HPDE6-E6E7 (cell line): ENCODE measurements around the gene CNOT6L.
A peak's percentile ranks its signal among the peaks of the same experiment; 100 is the strongest.

ENCODE experiments used
- DNase-seq: peaks from one replicate; pipeline ENCODE4 v3.0.0; 2011; ENCODE audit warnings: missing footprints; ENCODE audit errors: extremely low spot score

The CNOT6L gene

DNA sequence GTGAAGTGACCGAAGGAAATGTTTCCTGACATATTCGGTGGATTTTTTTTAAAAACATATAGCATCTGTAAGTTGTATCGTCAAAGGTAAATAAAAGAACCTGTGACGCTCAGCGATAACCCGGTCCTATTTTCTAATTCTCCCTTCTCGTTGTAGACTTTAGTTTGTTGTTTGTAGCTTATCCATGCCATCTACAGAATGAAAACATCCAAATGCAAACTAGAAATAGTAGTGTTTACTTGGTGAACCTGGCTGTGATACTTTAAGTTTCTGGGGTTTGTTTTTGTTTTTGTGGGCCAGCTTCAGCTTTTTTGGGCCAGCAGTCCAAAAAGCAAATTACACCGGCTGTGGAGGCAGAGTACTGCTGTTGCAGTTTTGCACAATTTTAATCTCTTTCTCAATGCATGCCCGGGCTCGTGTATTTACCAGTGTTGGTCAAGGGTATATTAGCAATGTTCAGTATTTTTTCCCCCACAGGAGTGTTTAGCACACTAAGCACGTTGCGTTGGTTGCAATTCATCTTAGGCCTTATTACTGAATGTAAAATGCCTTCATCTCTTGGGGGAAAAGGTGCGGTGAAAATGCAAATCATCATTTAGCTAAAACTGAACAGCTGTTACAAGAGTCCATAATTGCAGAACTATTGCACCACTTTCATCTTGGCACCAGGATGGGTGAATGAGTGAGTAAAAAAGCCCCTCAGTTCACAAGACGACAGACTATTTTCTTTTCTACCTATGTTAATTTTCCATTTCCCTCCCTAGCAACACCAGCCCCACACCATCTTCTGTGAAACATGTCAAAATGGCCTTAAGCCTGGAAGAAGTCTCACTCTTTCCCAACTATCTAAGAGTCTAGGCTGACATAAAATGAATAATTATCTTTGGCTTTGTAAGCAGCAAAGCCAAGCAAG is 1.7 kb upstream of the CNOT6L start:
- no peak for DNase-seq

DNA sequence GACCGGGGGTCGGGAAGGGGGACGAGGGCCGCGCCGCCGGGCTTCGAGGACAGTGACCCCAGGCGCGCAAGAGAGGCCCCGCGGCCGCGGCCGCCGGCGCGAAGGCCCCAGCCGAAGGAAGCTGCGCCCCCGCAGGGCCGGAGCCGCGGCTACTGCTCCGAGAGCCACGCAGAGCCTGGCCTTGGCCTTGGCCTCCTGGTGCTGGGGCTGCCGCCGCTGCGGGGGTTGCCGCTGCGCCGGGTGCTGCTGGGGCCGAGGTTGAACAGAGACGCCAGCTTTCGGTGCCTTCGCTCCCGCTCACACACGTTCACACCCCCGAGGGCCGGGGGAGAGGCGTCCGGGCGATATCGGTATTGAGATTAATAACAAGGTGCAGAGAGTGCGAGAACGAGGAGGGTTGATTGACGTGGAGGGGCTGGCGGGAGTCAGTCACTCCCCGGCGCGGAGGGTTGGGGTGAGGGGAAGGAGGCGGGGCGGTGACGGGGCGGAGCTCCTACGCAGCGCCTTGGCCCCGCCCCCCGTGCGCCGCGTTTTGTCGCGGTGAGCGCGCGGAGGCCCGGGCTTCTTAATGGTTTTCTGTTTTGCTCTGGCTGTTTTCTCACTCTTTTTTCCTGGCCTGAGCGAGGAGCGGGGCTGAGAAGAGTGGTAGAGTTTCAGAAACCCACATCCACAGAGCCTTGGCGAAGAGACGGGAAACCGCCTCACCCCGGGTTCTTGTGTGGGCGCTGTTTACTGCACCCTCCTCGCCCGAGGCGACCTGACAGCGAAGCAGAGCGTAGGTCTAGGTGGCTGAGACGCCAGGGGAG is 878 bp upstream of the CNOT6L start:
- DNase-seq, result peak; percentile 84

DNA sequence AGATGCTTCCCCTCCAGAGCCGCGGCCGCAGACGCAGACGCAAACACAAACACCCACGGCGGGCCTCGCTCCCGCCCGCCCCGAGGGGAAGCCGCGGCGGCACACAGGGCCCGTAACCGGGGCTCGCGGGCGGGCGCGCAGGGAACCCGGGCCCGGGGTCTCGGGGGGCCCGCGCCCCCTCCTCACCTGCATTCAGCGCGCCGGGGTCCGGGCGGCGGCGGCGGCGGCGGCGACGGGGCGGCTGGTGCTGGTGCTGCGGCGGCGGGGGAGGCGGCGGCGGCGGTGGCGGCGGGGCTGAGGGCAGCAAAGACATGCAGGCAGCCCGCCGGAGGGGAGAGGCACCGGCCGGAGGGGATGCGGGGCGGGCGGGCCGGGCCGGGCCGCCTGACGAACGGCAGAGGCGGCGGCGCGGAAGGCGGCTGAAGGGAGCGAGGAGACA is 255 bp upstream of the CNOT6L start:
- DNase-seq, result no peak

DNA sequence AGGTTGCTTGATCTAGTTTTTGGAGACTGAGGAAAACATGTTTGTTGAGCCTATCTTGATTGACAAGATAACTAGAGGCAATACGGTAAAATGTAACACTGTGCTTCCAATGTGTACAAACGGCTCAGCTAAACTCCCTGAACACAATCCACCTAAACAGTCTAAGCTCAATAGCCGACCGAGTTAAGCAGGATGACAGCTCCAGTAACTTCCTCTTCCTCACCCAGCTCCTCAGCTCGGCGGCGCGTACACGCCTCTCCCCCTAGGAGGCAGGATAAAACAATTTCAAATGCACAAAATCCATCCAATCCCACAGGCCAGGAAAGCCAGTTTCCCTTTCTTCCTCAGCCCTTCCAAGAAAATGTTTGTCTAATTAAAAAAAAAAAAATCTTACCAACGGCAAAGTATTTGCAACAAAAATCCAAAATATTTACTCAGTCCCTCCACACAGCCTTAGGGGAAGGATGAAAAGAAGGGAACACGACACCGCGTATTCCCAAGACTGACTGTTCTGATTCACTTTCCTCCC is 1.0 kb downstream of the CNOT6L start:
- DNase-seq, result peak; percentile 79

DNA sequence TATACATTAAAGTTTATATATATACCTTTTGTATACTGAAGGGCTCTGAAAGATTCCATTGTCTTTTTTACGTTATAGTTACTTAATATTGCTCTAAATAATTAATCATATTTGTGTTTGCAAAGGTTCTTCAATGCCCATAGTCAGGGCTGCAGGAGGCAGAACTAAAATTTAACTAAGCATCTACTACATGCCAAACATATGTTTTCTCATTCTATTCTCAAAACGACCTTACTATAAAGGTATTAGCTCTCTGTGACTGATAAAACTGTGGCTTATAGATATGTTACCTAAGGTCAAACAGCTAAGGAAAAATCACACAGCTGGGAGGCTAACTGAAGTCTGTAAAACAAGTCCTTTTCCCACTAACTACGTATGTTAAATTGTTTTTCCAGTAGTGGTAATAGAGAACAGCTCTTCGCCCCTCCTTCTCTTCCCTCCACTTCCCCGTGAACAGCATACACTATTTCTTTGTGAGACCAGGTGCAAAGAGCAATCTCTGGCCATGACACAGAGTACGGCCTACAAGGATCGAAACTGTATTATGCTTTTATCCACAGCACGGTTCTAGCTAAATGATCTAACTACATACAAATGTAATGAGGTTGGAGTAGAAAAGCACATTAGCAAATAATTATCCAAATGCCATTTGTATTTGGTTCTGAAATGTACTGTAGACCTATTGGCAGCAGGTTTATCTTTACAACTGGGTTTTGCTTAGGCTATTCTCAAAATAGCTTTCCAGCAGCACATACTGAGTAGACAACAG is 1.7 kb downstream of the CNOT6L start:
- DNase-seq, result no peak

DNA sequence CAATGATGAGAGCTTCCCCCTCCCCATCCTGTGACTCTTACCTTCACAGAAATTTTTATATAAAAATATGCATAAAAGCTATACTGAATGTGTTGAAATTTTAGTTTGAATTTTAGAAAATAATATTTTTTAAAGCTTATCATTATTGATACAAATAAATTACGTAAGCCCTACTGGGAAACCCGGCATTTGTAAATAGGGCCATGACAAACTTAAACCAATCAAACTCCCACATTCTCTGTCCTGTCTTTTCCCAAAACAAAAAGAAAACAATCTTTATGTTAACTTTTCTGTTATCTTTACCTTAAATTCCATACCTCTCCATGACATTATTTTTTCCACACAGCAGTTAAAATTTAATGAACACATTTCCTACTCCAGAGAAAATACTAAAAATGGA is 2.6 kb downstream of the CNOT6L start:
- DNase-seq, result no peak

DNA sequence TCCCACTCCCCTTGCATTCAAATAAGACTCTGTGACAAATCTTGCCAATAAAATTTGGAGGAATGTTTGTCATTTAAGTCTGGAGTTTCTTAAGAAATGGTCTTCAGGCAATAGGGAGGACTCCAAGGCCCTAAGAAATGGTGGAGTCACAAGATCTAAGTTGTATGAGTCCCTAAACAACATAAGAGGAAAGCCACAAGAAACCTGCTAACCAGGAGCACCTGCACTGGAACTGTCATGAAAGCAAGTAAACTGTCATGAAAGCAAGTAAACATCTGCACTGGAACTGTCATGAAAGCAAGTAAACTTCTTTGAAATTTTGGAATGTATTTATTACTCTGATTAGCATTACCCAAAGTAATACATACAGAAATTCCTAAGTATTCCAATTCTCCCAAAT is 3.5 kb downstream of the CNOT6L start:
- no peak for DNase-seq

DNA sequence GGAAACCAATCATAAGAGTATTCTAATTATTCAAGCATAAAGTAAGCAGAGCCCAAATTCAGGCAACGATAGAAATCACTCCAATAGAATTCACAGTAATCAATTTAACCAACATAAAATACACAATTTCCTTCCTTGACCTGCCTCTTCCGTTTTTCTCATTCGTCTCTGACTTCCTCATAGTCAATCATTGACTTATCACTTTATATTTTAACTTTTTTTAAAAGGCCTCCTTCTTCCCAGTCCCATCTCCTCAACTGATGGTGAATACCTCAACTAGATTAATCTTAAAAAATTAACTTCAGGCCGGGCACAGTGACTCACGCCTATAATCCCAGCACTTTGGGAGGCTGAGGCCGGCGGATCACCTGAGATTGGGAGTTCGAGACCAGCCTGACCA is 13.3 kb downstream of the CNOT6L start:
- no peak for DNase-seq

DNA sequence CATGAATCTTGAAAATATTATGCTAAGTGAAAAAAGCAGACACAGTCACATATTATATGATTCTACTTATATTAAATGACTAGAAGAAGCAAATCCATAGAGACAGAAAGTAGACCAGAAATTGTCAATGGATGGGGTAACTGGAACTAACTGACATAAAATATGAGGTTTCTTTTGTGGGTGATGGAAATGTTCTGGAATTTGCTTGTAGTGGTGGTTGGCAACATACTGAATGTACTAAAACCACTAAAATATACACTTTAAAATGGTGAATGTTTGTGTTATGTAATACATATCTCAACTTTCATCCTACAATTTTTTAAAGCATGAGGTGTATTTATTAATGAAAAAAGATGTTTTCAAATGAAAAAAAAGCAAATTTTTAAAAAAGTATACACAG is 14.7 kb downstream of the CNOT6L start:
- DNase-seq, result no peak

DNA sequence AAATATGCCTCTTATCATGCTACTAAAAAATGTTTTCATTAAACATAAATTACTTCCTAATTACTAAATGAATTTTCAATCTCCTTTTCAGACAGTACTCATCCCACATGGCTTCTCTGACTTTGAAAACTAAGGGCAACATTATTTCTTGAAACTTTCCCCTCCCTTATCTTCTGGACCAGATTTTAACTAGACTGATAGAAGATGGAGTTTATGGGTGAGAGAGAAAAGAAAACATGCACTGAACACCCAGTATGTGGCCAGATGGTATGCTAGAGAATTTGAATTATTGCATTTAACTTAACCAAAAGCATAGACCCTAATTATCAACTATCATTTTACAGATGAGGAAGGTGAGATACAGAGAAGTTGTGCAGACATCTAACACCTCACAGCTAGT is 16.8 kb downstream of the CNOT6L start:
- DNase-seq, result no peak

DNA sequence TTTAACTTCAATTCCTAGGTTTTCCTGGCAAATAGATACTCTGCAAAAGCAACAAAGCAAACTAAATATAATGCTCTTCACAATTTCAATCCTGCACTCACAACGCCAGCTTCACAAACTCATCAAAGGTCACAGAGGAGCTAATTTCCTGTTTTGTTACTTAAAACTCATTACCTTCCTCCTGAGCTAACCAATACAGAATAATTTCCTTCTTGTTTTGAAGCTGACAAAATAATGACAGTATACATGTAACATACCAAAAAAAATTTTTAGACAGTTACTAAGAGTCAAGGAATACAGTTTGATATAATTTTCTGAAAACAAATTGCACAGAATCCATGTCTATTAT is 17.9 kb downstream of the CNOT6L start:
- DNase-seq, result no peak

DNA sequence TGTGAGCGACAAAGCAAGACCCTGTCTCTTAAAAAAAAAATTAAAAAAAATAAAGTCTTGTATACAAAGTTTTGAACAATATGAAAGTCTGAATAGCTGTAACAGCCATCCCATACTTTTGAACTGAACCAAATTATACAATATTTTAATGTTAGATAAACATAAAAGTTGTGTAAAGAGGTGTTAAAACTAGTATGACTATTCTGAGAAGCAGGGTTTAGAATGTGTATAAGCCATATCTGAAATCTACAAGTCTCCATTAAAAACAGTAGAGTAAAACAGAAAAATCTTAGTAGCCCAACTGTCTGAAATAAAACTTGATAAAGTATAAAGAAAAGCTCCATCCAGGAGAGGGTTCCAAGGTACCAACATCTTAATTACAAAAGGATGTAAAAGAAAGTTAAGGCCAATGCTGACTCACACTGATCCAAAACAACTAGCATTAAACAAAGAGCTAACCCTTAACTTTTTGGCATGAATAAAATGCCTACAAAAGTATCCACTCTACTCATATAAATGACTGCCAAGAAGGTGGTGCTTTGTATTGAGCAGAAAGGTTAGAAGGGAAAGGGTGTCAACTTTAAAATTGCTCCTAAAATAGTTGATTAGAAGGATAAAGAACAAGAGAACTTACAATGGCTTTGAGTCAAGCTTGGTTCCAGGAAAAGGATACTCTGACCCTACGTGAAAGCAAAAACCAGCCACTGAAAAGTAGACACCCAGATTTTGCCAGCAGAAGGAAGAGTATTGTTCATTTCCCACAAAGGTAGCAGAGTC is 18.5 kb downstream of the CNOT6L start:
- DNase-seq, result no peak

DNA sequence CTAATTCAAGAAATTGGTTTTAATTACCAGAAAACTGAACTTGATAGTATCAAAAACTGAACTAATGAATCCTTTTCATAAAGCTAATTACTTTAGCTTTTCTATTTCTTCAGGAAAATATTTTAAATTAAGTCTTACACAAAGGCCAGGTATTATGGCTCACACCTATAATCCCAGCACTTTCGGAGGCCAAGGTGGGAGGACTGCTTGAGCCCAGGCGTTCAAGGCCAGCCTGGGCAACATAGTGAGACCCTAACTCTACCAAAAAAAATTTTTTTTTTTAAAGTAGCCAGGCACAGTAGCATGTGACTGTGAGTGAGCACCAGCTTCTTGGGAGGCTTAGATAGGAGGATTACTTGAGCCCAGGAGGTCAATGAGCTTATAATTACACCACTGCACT is 19.1 kb downstream of the CNOT6L start:
- DNase-seq, result no peak

DNA sequence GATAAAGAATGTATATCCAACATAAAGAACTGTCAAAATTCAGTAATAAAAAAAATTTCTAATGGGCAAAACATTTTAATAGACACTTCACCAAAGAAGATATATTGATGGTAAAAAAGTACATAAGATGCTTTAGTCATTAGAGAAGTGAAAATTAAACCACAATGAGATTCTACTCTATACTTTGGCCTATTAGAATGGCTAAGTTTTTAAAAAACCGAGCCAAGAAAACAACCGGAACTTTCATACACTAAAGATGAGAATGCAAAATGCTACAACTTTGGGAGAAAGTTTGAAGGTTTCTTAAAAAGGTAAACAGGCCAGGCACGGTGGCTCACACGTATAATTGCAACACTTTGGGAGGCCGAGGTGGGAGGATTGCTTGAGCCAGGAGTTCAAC is 20.8 kb downstream of the CNOT6L start:
- DNase-seq, result no peak

DNA sequence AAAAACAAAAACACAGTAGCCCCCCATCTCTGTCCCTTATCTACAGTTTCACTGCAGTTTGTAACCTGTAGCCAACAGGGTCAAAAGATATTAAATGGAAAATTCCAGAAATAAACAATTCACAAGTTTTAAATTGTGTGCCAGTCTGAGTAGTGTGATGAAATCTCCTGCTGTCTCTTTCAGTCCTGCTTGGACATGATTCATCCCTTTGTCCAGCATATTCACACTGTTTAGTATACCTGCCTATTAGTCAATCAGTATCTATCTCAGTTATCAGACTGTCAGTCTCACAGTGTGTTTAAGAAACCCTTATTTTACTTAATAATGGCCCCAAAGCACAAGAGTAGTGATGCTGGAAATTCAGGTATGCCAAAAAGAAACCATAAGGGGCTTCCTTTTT is 21.9 kb downstream of the CNOT6L start:
- peak; percentile 73 for DNase-seq

DNA sequence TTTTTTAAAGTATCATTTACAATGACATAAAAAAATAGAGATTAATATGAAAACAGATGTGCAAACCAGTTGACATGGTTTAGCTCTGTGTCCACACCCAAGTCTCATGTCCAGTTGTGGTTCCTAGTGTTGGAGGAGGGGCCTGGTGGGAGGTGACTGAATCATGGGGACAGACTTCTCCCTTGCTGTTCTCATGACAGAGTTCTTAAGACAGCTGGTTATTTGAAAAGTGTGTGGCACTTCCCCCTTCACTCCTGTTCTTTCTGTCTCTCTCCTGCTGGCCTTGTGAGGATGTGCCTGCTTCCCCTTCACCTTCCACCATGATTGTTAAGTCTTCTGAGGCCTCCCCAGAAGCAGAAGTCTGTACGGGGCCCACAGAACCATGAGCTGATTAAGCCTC is 23.8 kb downstream of the CNOT6L start:
- DNase-seq, result no peak

DNA sequence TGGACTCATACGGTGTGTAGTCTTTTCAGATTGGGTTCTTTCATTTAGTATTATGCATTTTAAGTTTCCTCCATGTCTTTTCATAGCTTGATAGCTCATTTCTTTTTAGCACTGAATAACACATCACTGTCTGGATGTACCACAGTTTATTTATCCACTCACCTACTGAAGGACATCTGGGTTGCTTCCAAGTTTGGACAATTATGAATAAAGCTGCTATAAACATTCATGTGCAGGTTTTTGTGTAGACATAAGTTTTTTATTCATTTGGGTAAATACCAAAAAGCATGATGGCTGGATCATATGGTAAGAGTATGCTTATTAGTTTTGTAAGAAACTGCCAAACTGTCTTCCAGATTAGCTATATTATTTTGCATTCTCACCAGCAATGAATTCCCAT is 29.0 kb downstream of the CNOT6L start:
- no peak for DNase-seq

DNA sequence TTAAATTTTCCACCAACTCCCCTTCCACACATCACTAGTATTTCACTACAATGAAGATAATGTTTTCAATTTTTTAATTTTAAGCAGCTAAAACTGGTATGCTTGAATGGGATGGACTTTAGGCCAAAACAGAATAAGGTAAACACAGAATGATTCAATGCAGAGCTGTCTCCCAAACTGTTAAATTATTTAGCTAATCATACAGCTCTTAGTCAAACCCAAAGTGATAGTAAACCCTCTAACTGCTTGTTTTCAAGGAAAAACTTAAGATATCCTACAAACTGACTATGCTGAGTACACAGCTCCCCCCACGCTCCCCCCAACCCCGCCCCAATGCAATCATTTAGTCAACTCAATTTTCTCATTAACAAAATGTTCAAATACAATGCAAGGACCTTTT is 30.2 kb downstream of the CNOT6L start:
- DNase-seq, result no peak

DNA sequence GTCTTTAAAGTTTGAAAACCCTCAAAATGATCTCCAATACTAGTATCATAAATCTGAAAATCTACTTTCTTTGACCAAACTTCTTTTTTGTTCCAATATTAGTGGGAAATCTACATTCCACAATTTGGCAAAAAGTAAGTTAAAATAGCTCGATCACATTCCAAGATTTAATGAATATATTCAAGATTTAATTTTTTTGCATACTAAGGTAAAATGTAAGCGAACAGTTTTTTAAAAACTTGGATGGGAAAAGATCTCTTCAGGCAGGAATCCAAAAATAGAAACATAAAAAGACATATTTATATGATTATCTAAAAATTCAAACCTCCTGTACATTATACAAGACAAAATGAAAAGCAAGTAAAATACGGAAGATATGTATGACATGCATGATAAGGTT is 31.2 kb downstream of the CNOT6L start:
- DNase-seq, result no peak

DNA sequence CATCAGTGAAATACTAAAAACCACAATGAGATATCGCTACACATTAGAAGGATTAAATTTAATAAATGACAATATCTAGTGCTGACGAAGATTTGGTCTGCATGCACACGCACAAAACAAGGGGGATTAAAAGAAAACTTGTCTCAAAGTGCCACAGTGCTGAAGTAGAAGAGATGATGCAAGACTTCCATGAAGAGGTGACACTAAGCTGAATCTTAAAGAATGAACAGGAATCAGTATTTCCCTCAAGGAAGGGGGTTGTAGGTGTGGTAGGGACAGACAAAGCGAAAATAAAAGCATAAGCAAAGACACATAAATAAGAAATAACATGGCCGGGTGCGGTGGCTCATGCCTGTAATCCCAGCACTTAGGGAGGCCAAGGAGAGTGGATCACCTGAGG is 33.5 kb downstream of the CNOT6L start:
- no peak for DNase-seq

DNA sequence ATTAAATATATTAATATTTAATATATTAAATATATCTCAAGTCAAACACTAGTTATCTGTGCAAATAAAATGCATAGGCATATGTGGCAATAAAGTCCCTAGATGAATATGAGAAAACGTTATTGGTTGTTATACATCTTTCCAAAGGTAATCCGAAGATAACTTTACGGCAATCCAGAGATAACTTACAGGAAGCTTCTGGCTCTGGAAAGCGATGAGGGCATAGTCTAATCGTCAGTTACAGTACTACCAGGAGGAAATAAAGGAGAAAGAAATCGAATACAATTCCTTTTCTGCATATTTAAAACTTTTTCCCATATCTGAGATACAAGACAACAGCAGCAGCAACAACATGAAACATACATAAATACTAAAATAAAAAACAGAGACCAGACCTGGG is 35.3 kb downstream of the CNOT6L start:
- DNase-seq, result no peak
